ENCODE results near the gene GFER. TPM values are rescaled to one million over a fixed set of nuclear protein-coding genes. Genes with fewer than 3 reads are reported as not detected.
A peak's percentile ranks its signal among the peaks of the same experiment; 100 is the strongest.

The GFER gene
- total RNA-seq, 1 experiment from 2014 or later: 33.9 TPM

GRCh38 chr16:1968146-1968953 is 15.6 kb upstream of the GFER start:
- in situ Hi-C loops (cut with HindIII; ENCODE audit: low pct_unique_long_range_greater_than_20kb, low sequenced_read_pairs): no loop called here
- no peak for DNase-seq (ENCODE audit: low read depth, low spot score)

GRCh38 chr16:1971796-1972489 is 12.1 kb upstream of the GFER start, which contains the start of gene TBL3:
Gene TBL3 (plus strand): TSS chr16:1972053. CDS start chr16:1972165, 112 bp downstream.
- in situ Hi-C loops (cut with HindIII; ENCODE audit: low pct_unique_long_range_greater_than_20kb, low sequenced_read_pairs): no loop called here
- peak; percentile 91 for DNase-seq (ENCODE audit: low read depth, low spot score)

- peak; percentile 20 for DNase-seq (ENCODE audit: low read depth, low spot score)
- in situ Hi-C loops (cut with HindIII; ENCODE audit: low pct_unique_long_range_greater_than_20kb, low sequenced_read_pairs): no loop called here
Measured at GRCh38 chr16:1972490-1972877, 11.5 kb upstream of the GFER start.

GRCh38 chr16:1973461-1974156 is 10.4 kb upstream of the GFER start:
- in situ Hi-C loops (cut with HindIII; ENCODE audit: low pct_unique_long_range_greater_than_20kb, low sequenced_read_pairs): no loop called here
- no peak for DNase-seq (ENCODE audit: low read depth, low spot score)

- DNase-seq (ENCODE audit: low read depth, low spot score): no peak
- in situ Hi-C loops (cut with HindIII; ENCODE audit: low pct_unique_long_range_greater_than_20kb, low sequenced_read_pairs): no loop called here
Measured at GRCh38 chr16:1974157-1975070, 9.6 kb upstream of the GFER start.

GRCh38 chr16:1975432-1976215 is 8.4 kb upstream of the GFER start:
- no peak for DNase-seq (ENCODE audit: low read depth, low spot score)
- in situ Hi-C loops (cut with HindIII; ENCODE audit: low pct_unique_long_range_greater_than_20kb, low sequenced_read_pairs): no loop called here

- DNase-seq (ENCODE audit: low read depth, low spot score): no peak
- in situ Hi-C loops (cut with HindIII; ENCODE audit: low pct_unique_long_range_greater_than_20kb, low sequenced_read_pairs): no loop called here
Measured at GRCh38 chr16:1976216-1976520, 7.8 kb upstream of the GFER start.

- in situ Hi-C loops (cut with HindIII; ENCODE audit: low pct_unique_long_range_greater_than_20kb, low sequenced_read_pairs): no loop called here
- no peak for DNase-seq (ENCODE audit: low read depth, low spot score)
Measured at GRCh38 chr16:1976951-1977874, 6.8 kb upstream of the GFER start.

GRCh38 chr16:1977875-1978268 is 6.1 kb upstream of the GFER start:
- in situ Hi-C loops (cut with HindIII; ENCODE audit: low pct_unique_long_range_greater_than_20kb, low sequenced_read_pairs): no loop called here
- no peak for DNase-seq (ENCODE audit: low read depth, low spot score)

- DNase-seq (ENCODE audit: low read depth, low spot score): no peak
- in situ Hi-C loops (cut with HindIII; ENCODE audit: low pct_unique_long_range_greater_than_20kb, low sequenced_read_pairs): no loop called here
Measured at GRCh38 chr16:1978476-1979120, 5.4 kb upstream of the GFER start.

GRCh38 chr16:1979271-1980029 is 4.5 kb upstream of the GFER start:
- in situ Hi-C loops (cut with HindIII; ENCODE audit: low pct_unique_long_range_greater_than_20kb, low sequenced_read_pairs): no loop called here
- no peak for DNase-seq (ENCODE audit: low read depth, low spot score)

GRCh38 chr16:1980030-1980769 is 3.8 kb upstream of the GFER start:
- in situ Hi-C loops (cut with HindIII; ENCODE audit: low pct_unique_long_range_greater_than_20kb, low sequenced_read_pairs): no loop called here
- DNase-seq (ENCODE audit: low read depth, low spot score): no peak

GRCh38 chr16:1980770-1981087 is 3.3 kb upstream of the GFER start:
- in situ Hi-C loops (cut with HindIII; ENCODE audit: low pct_unique_long_range_greater_than_20kb, low sequenced_read_pairs): no loop called here

GRCh38 chr16:1981398-1981836 is 2.6 kb upstream of the GFER start, which contains the start of gene NOXO1:
Gene NOXO1 (minus strand): TSS chr16:1981469. CDS start chr16:1981179, 290 bp downstream.
- in situ Hi-C loops (cut with HindIII; ENCODE audit: low pct_unique_long_range_greater_than_20kb, low sequenced_read_pairs): no loop called here
- no peak for DNase-seq (ENCODE audit: low read depth, low spot score)

More at GRCh38 chr16:1980770-1981087, 3.3 kb upstream of the GFER start:
- no peak for DNase-seq (ENCODE audit: low read depth, low spot score)
